Upper lobe of left lung (tissue), 4 donors: Measurements from ENCODE around the gene KDM5A.

Experiments
- EP300 ChIP-seq, 4 donors: sonication (generic); formaldehyde crosslinking; IDR thresholded peaks; one replicate each; pipeline ENCODE4 v1.5.1; 2017; ENCODE audit warnings: antibody characterized with exemption in 4 of 4, control low read depth in 2 of 4
- POLR2AphosphoS5 ChIP-seq, 2 donors: sonication (generic); formaldehyde crosslinking; IDR thresholded peaks; one replicate each; pipeline ENCODE4 v1.5.1; 2017; ENCODE audit warnings: antibody characterized with exemption in 2 of 2
- TF ChIP-seq, protein P1 (sequence below), 6 experiments: fragments of 450-650 bp in 4 of 6; fragments of 200-600 bp in 2 of 6; sonication (generic) in 2 of 6; IDR thresholded peaks; one replicate each; pipeline ENCODE4 v1.5.1; 2016 to 2019; ENCODE audit warnings: antibody characterized with exemption in 6 of 6

DNA sequence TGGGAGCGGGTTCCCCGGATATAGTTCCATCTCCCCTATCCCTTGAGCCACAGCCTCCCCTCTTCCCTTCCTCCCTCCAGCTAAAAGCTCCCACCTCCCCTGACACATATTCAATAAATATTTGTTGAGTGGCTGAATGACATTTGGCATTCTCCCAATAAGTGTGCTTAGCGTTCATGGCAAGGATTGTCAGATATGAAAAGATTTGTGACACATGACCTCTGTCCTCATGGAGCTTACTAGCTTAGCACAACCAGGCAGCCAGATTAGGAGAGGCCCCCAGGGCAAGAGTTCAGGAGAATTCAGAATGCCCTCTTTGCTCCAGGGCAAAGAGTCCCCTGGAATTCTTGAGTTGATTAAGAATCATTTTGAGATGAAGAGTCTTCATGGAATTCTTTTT is 152.7 kb downstream of the KDM5A start:
- no peak for TF ChIP-seq EP300 (IDR thresholded peaks at IDR 0.05)
- TF ChIP-seq, protein P1, sequence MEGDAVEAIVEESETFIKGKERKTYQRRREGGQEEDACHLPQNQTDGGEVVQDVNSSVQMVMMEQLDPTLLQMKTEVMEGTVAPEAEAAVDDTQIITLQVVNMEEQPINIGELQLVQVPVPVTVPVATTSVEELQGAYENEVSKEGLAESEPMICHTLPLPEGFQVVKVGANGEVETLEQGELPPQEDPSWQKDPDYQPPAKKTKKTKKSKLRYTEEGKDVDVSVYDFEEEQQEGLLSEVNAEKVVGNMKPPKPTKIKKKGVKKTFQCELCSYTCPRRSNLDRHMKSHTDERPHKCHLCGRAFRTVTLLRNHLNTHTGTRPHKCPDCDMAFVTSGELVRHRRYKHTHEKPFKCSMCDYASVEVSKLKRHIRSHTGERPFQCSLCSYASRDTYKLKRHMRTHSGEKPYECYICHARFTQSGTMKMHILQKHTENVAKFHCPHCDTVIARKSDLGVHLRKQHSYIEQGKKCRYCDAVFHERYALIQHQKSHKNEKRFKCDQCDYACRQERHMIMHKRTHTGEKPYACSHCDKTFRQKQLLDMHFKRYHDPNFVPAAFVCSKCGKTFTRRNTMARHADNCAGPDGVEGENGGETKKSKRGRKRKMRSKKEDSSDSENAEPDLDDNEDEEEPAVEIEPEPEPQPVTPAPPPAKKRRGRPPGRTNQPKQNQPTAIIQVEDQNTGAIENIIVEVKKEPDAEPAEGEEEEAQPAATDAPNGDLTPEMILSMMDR (IDR thresholded peaks at IDR 0.05), result no peak
- TF ChIP-seq POLR2AphosphoS5 (IDR thresholded peaks at IDR 0.05), result no peak
